Epithelial cell of esophagus (primary cell): Measurements from ENCODE around the gene RGL2.
"Not testable (repeated sequence)": the region's sequence is repeated elsewhere in the genome, so short reads cannot be mapped to it uniquely, and the experiment has no call there.

Source experiments
- DNase-seq: peaks from one replicate; pipeline ENCODE4 v3.0.0; 2010; ENCODE audit warnings: low read depth
- H3K4me3 ChIP-seq: 2 replicates; pipeline ENCODE4 v1.5.1; 2011; ENCODE audit warnings: mild to moderate bottlenecking, low read length, control low read depth
- CTCF ChIP-seq: IDR thresholded peaks from 2 replicates; pipeline ENCODE4 v1.5.1; 2011; ENCODE audit warnings: low read depth, mild to moderate bottlenecking, low read length, control low read depth, inconsistent platforms; ENCODE audit not compliant: insufficient read depth; ENCODE audit errors: missing control alignments

RGL2 gene

GRCh38 chr6:33271117-33271467 lies 27.6 kb downstream of the RGL2 start:
- peak overlapping the region; percentile 100 for H3K4me3 ChIP-seq

DNA sequence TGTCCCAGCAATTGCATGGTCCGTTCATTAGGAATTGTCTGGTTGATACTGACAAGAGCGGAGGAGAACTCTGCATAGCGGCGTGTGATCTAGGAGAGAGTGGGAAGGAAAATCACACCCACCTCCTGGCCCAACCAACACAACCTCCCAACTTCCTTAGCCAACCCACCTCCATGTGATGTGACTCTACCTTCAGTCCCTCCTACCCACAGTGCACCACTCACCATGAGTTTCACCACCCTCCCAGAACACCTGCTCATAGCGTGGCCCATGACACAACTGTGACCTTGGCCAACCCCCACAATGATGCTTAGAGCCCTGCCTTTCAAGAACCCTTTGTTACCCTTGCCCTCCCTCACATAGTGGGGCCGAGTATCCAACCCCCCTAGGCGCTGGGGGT lies 34.7 kb downstream of the RGL2 start:
- no peak for DNase-seq
- no peak overlapping the region for H3K4me3 ChIP-seq
- no peak for TF ChIP-seq CTCF

More at GRCh38 chr6:33271117-33271467, 27.6 kb downstream of the RGL2 start:
- DNase-seq: no peak
- no peak for TF ChIP-seq CTCF

DNA sequence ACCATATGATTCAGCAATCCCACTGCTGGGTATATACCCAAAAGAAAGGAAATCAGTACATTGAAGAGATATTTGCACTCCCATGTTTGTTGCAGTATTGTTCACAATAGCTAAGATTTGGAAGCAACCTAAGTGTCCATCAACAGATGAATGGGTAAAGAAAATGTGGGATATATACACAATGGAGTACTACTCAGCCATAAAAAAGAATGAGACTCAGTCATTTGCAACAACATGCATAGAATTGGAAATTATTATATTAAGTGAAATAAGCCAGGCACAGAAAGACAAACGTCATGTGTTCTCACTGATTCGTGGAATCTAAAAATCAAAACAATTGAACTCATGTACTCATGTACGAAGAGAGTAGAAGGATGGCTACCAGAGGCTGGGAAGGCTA lies 36.3 kb downstream of the RGL2 start:
- H3K4me3 ChIP-seq, DNase-seq: not testable (repeated sequence)

GRCh38 chr6:33259032-33259431 lies 39.7 kb downstream of the RGL2 start:
- no peak for TF ChIP-seq CTCF
- DNase-seq: peak; percentile 81
- no peak overlapping the region for H3K4me3 ChIP-seq

GRCh38 chr6:33254591-33254990 lies 44.2 kb downstream of the RGL2 start:
- TF ChIP-seq CTCF: no peak
- H3K4me3 ChIP-seq: no peak overlapping the region
- DNase-seq: peak; percentile 46

DNA sequence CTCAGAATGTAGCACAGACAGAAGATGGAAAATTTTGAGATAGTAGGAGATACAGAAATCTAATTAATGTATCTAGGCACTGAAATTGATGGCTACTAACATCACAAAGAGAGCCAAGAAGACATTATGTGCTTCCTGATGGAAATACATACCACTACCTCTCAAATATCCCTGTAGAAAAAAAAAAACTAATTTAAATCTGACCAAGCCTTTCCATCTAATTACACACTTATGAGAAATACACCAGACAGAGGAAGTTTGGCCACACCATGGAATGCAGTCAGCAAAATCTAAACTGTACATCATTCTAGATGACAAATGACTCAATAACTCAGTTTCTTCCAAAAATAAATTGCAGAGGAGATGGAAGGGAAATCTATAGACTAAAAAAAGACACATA lies 46.0 kb downstream of the RGL2 start:
- no peak for TF ChIP-seq CTCF
- no peak for DNase-seq
- H3K4me3 ChIP-seq: no peak overlapping the region

DNA sequence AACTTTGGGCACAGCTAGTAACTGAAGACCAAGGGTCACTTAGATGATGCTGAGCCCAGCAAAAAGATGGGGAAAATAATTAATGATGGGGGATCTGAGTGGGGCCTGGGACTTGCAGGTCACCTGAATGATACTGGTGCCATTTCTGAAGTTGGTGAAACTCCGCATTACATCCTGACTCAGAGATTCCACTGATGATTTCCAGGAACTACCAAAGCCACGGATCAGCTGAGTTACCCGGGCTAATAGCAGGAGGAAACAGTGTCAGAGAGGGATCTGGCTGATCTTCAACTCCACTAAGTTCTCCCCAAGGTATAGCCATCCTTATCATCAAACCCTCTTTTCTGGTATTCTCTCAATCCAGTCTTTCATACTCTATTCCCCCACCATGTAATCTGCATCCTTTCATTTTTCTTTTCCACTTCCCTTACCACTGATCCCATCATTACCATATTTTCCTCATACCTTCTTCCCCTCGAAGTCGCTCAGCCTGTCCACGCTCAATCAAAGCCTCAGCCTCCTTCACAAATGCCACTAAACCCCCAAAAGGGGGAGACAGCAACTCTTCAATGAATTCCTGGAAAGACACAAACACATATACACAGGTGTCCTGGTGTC lies 47.2 kb downstream of the RGL2 start:
- no peak overlapping the region for H3K4me3 ChIP-seq
- DNase-seq: no peak
- TF ChIP-seq CTCF: no peak

DNA sequence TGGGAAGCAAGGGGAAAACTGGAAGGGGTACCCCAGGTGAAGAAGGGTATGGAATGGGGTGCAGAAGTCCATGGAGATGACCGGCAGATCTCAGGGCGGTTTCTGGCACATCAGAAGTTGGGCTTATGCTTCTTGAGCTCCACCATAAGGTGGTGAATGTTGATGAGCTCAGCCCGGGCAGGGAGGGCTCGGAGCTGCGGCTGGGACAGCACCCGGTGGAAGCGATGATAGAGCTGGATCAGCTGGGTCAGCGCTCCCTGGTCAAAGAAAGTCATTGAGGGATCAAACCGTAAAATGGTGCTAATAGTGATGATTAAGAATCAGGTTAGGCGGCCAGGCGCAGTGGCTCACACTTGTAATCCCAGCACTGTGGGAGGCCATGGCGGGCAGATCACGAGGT lies 48.0 kb downstream of the RGL2 start:
- no peak overlapping the region for H3K4me3 ChIP-seq
- TF ChIP-seq CTCF: no peak
- DNase-seq: no peak
